Suprapubic skin (tissue), 4 donors: Measurements from ENCODE around the gene ZNF407. TPM values are rescaled to one million over a fixed set of nuclear protein-coding genes. Genes with fewer than 3 reads are reported as not detected.

ENCODE experiments used
- DNase-seq, 2 donors: peaks; one replicate each; pipeline ENCODE4 v3.0.0-alpha.2; 2019; ENCODE audit warnings: low spot score in 2 of 2
- H3K27ac ChIP-seq: fragments of 200-600 bp; sonication (generic); one replicate; pipeline ENCODE4 v1.5.1; 2019
- H3K27me3 ChIP-seq: fragments of 200-600 bp; sonication (generic); one replicate; pipeline ENCODE4 v1.5.1; 2019
- H3K36me3 ChIP-seq: fragments of 200-600 bp; sonication (generic); one replicate; pipeline ENCODE4 v1.5.1; 2019
- H3K4me1 ChIP-seq: fragments of 200-600 bp; sonication (generic); one replicate; pipeline ENCODE4 v1.5.1; 2019
- H3K4me3 ChIP-seq: fragments of 200-600 bp; sonication (generic); one replicate; pipeline ENCODE4 v1.5.1; 2019; ENCODE audit warnings: mild to moderate bottlenecking
- H3K9me3 ChIP-seq: fragments of 200-600 bp; sonication (generic); one replicate; pipeline ENCODE4 v1.5.1; 2019
- EP300 ChIP-seq: sonication (generic); formaldehyde crosslinking; IDR thresholded peaks from one replicate; pipeline ENCODE4 v1.6.1; 2017; ENCODE audit warnings: antibody characterized with exemption
- POLR2A ChIP-seq, 2 donors: fragments of 450-650 bp; IDR thresholded peaks; one replicate each; pipeline ENCODE4 v1.6.1; 2017; ENCODE audit warnings: antibody characterized with exemption in 2 of 2, mild to moderate bottlenecking in 2 of 2, moderate library complexity in 2 of 2
- POLR2AphosphoS5 ChIP-seq, 3 donors: sonication (generic); formaldehyde crosslinking; IDR thresholded peaks; one replicate each; pipeline ENCODE4 v1.6.1; 2017; ENCODE audit warnings: antibody characterized with exemption in 3 of 3
- WGBS: methylation state at CpG from one replicate; pipeline ENCODE4 v1.1.5; 2018; 5-methylcytosine and 5-hydroxymethylcytosine counted together
- total RNA-seq, 4 donors: library from RNA; depleted of rRNA; stranded (reverse); fragments of >200 nt; gene quantifications; one replicate each; pipeline ENCODE4 v1.1.0, GENCODE V29; 2016
- TF ChIP-seq, protein P1 (sequence below), 2 donors: fragments of 200-600 bp in 1 of 2; fragments of 450-650 bp in 1 of 2; sonication (generic) in 1 of 2; IDR thresholded peaks; one replicate each; pipeline ENCODE4 v1.5.1; 2016 to 2019; ENCODE audit warnings: antibody characterized with exemption in 2 of 2, mild to moderate bottlenecking in 1 of 2, moderate library complexity in 1 of 2

ZNF407 gene
- total RNA-seq, 4 donors from 2014 or later: 10.7 to 22.1 (median 13.8) TPM

GRCh38 chr18:74567822-74568221, 29.8 kb upstream of the ZNF407 start:
- 68% methylated on average over 7 of the region's 7 CpGs for WGBS

DNA sequence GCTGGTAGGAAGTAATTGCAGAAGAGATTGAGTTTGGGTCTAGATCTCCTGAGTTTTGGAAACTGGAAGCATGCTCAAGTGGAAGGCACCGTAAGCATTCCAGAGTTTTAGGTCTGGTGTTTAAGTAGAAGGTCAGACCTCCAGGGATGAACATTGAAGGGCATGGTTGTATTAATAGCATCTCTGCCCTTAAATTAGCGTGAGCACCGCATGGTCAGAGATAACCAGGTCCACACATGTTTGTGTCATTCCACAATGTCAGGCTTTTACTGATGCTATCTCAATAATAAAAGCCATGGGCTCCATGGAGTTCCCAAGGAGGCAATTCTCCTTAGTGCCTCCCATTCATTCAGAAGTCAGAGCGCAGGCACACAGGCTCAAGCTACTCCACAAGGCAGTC, 28.3 kb upstream of the ZNF407 start:
- no peak for DNase-seq
- no peaks in the 10 kb centered on the region for H3K4me1 ChIP-seq
- H3K27ac ChIP-seq: no peak overlapping the region
- H3K36me3 ChIP-seq: no peaks in the 10 kb centered on the region
- no peak overlapping the region for H3K4me3 ChIP-seq
- peaks cover 8% of the 10 kb centered on the region for H3K27me3 ChIP-seq
- 85% methylated on average over 4 of the region's 4 CpGs for WGBS
- TF ChIP-seq, protein P1, sequence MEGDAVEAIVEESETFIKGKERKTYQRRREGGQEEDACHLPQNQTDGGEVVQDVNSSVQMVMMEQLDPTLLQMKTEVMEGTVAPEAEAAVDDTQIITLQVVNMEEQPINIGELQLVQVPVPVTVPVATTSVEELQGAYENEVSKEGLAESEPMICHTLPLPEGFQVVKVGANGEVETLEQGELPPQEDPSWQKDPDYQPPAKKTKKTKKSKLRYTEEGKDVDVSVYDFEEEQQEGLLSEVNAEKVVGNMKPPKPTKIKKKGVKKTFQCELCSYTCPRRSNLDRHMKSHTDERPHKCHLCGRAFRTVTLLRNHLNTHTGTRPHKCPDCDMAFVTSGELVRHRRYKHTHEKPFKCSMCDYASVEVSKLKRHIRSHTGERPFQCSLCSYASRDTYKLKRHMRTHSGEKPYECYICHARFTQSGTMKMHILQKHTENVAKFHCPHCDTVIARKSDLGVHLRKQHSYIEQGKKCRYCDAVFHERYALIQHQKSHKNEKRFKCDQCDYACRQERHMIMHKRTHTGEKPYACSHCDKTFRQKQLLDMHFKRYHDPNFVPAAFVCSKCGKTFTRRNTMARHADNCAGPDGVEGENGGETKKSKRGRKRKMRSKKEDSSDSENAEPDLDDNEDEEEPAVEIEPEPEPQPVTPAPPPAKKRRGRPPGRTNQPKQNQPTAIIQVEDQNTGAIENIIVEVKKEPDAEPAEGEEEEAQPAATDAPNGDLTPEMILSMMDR (IDR thresholded peaks at IDR 0.05): no peak
- TF ChIP-seq EP300 (no peak), POLR2AphosphoS5 (IDR thresholded peaks at IDR 0.05) (no peak), POLR2A (IDR thresholded peaks at IDR 0.05) (no peak)
- no peaks in the 10 kb centered on the region for H3K9me3 ChIP-seq

More at GRCh38 chr18:74567822-74568221, 29.8 kb upstream of the ZNF407 start:
- Histone ChIP-seq H3K27ac (no peak overlapping the region), H3K4me1 (no peaks in the 10 kb centered on the region), H3K36me3 (no peaks in the 10 kb centered on the region), H3K4me3 (no peak overlapping the region), H3K9me3 (no peaks in the 10 kb centered on the region), H3K27me3 (peaks cover 8% of the 10 kb centered on the region)
- DNase-seq: no peak
- TF ChIP-seq POLR2AphosphoS5 (IDR thresholded peaks at IDR 0.05) (no peak), EP300 (no peak), POLR2A (IDR thresholded peaks at IDR 0.05) (no peak)
- TF ChIP-seq, protein P1 (IDR thresholded peaks at IDR 0.05): no peak

- Histone ChIP-seq H3K36me3 (no peaks in the 10 kb centered on the region), H3K4me3 (no peak overlapping the region), H3K27ac (no peak overlapping the region), H3K27me3 (peaks cover 8% of the 10 kb centered on the region), H3K4me1 (no peaks in the 10 kb centered on the region), H3K9me3 (no peaks in the 10 kb centered on the region)
- 76% methylated on average over 4 of the region's 4 CpGs for WGBS
- DNase-seq: no peak
- TF ChIP-seq POLR2A (IDR thresholded peaks at IDR 0.05) (no peak), POLR2AphosphoS5 (IDR thresholded peaks at IDR 0.05) (no peak), EP300 (no peak)
- TF ChIP-seq, protein P1 (IDR thresholded peaks at IDR 0.05): no peak
Measured at GRCh38 chr18:74570266-74570665, 27.4 kb upstream of the ZNF407 start.

DNA sequence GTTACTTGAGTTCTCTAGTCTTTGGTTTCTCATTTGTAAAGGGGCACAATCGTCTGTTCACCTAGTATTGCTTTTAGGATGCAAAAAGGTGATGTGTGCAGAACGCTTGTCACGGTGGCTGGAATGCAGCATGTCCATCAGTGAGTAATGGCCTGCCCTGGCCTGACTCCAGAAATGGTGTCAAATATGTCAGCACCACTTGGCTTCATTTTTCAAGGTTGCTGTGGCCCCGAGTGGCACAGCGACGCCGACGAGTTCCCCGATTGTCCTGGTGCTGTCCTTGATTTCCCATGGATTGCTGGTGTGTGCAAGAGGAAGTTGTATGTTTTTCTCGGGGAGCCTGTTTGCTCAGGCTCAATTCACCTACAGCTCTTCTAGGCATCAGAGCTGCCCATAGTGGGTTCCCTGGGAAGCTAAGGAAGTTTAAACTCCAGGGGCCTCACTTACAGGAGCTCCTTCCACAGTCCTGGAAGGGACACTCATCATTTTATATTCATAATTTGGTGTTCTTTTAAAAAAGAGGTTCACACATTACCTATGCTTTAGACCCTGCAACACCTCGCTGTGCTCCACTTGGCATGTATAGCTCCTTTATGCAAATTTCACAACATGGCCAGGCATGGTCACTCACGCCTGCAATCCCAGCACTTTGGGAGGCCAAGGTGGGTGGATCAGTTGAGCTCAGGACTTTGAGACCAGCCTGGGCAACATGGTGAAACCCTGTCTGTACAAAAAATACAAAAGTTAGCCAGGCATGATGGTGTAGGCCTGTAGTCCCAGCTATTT, 25.6 kb upstream of the ZNF407 start:
- Histone ChIP-seq H3K36me3 (no peaks in the 10 kb centered on the region), H3K27me3 (peaks cover 8% of the 10 kb centered on the region), H3K27ac (no peak overlapping the region), H3K4me1 (no peaks in the 10 kb centered on the region), H3K4me3 (no peak overlapping the region), H3K9me3 (no peaks in the 10 kb centered on the region)
- WGBS: 89% methylated on average over 12 of the region's 12 CpGs
- TF ChIP-seq POLR2A (IDR thresholded peaks at IDR 0.05) (no peak), EP300 (no peak), POLR2AphosphoS5 (IDR thresholded peaks at IDR 0.05) (no peak)
- TF ChIP-seq, protein P1 (IDR thresholded peaks at IDR 0.05): no peak
- DNase-seq: no peak

DNA sequence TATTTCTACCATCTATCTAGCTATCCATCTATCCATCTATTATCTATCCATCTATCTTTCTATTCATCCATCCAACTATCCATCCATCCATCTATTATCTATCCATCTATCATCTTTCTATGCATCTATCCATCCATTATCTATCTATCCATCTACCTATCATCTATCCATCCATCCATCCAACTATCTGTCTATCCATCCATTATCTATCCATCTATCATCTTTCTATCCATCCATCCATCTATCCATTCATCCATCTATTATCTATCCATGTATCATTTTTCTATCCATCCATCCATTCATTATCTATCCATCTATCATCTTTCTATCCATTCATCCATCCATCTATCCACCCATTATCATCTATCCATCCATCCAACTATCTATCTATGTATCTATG, 24.6 kb upstream of the ZNF407 start:
- no peaks in the 10 kb centered on the region for H3K4me1 ChIP-seq
- DNase-seq: no peak
- TF ChIP-seq POLR2AphosphoS5 (IDR thresholded peaks at IDR 0.05) (no peak), POLR2A (IDR thresholded peaks at IDR 0.05) (no peak), EP300 (no peak)
- TF ChIP-seq, protein P1 (IDR thresholded peaks at IDR 0.05): no peak

More for the DNA sequence above, 24.6 kb upstream of the ZNF407 start:
- Histone ChIP-seq H3K27ac (no peak overlapping the region), H3K4me3 (no peak overlapping the region), H3K36me3 (no peaks in the 10 kb centered on the region), H3K27me3 (peaks cover 6% of the 10 kb centered on the region), H3K9me3 (no peaks in the 10 kb centered on the region)
